Caco-2 (cell line): ENCODE data around the gene ZNF408. TPM values are rescaled to one million over a fixed set of nuclear protein-coding genes. Genes with fewer than 3 reads are reported as not detected.

ENCODE experiments used
- BruUV-seq: library from RNA; stranded (reverse); fragments of 400-500 nt; replicated peaks from 2 replicates; lab custom pipeline; 2021; lab: Mats Ljungman, UMichigan
- CTCF ChIA-PET: fragments of 300-600 bp; sonication (Branson Sonifier 250); formaldehyde crosslinking; loops from one replicate; lab custom pipeline; 2022; ENCODE audit warnings: antibody characterized with exemption; lab: Charles Lee
- POLR2A ChIA-PET: fragments of 300-600 bp; sonication (Branson Sonifier 250); formaldehyde crosslinking; loops from one replicate; lab custom pipeline; 2022; ENCODE audit warnings: antibody characterized with exemption; lab: Charles Lee
- DNase-seq, 2 experiments: peaks; one replicate each; pipeline versions ENCODE4 v3.0.0 to v3.0.0-alpha.2; 2020 to 2022
- H3K27me3 ChIP-seq: replicated peaks from 2 replicates; pipeline ENCODE4 v1.6.0; 2011; ENCODE audit warnings: low read length; ENCODE audit not compliant: control insufficient read depth, insufficient read depth
- H3K36me3 ChIP-seq: 2 replicates; pipeline ENCODE4 v1.5.1; 2011; ENCODE audit warnings: low read length; ENCODE audit not compliant: control insufficient read depth, insufficient read depth
- H3K4me1 ChIP-seq: fragments of 250-450 bp; sonication (Bioruptor Pico); 2 replicates; pipeline ENCODE4 v1.5.1; 2020; ENCODE audit warnings: mild to moderate bottlenecking
- H3K4me3 ChIP-seq: 2 replicates; pipeline ENCODE4 v1.5.1; 2011; ENCODE audit warnings: low read depth, mild to moderate bottlenecking, control low read depth, low read length
- H3K9me3 ChIP-seq: fragments of 250-450 bp; sonication (Bioruptor Pico); 2 replicates; pipeline ENCODE4 v1.5.1; 2020; ENCODE audit warnings: mild to moderate bottlenecking, moderate library complexity
- H3K27ac Mint-ChIP-seq: one replicate; pipeline ENCODE4 v1.8.0; 2022; ENCODE audit warnings: mixed read lengths; ENCODE audit not compliant: unreplicated experiment
- H3K27me3 Mint-ChIP-seq: one replicate; pipeline ENCODE4 v1.8.0; 2022; ENCODE audit warnings: mixed read lengths; ENCODE audit not compliant: insufficient read depth, unreplicated experiment
- H3K36me3 Mint-ChIP-seq: one replicate; pipeline ENCODE4 v1.8.0; 2022; ENCODE audit warnings: mild to moderate bottlenecking, mixed read lengths; ENCODE audit not compliant: insufficient read depth, unreplicated experiment
- H3K4me1 Mint-ChIP-seq: one replicate; pipeline ENCODE4 v1.8.0; 2022; ENCODE audit warnings: low read depth, mixed read lengths; ENCODE audit not compliant: unreplicated experiment
- H3K4me3 Mint-ChIP-seq: one replicate; pipeline ENCODE4 v1.8.0; 2022; ENCODE audit warnings: mild to moderate bottlenecking, moderate library complexity, mixed read lengths; ENCODE audit not compliant: unreplicated experiment
- H3K9me3 Mint-ChIP-seq: one replicate; pipeline ENCODE4 v1.8.0; 2022; ENCODE audit warnings: mixed read lengths; ENCODE audit not compliant: unreplicated experiment
- CTCF ChIP-seq, 2 experiments: fragments of 200-600 bp in 1 of 2; IDR thresholded peaks; 1 replicate in 1 of 2; 2 replicates in 1 of 2; pipeline versions ENCODE4 v1.5.1 to v1.8.0; 2011 to 2022; ENCODE audit warnings: antibody characterized with exemption in 1 of 2, control low read depth in 1 of 2, inconsistent platforms in 1 of 2, low read depth in 1 of 2, low read length in 1 of 2, mild to moderate bottlenecking in 1 of 2, moderate library complexity in 1 of 2; ENCODE audit not compliant: insufficient read depth in 1 of 2, severe bottlenecking in 1 of 2, unreplicated experiment in 1 of 2
- intact Hi-C: fragments of 100-400 bp; cut with micrococcal nuclease; formaldehyde crosslinking; loops from one replicate; pipeline ENCODE4 v1.10.0; 2022; ENCODE audit not compliant: unreplicated experiment
- total RNA-seq: library from RNA; stranded (reverse); gene quantifications from 2 replicates; pipeline ENCODE4 v1.2.3, GENCODE V29; 2022

ZNF408 gene
- total RNA-seq, 1 experiment from 2014 or later: 23.3 TPM

- CTCF ChIA-PET: no interaction called here
- Mint-ChIP-seq H3K4me3 (no peak overlapping the region), H3K9me3 (no peaks in the 10 kb centered on the region), H3K36me3 (peaks cover 75% of the 10 kb centered on the region), H3K4me1 (no peaks in the 10 kb centered on the region), H3K27me3 (no peaks in the 10 kb centered on the region), H3K27ac (no peak overlapping the region)
- POLR2A ChIA-PET: no interaction called here
- BruUV-seq: no TSS peak
- Histone ChIP-seq H3K4me1 (no peaks in the 10 kb centered on the region), H3K27me3 (no peaks in the 10 kb centered on the region), H3K9me3 (no peaks in the 10 kb centered on the region), H3K36me3 (peaks cover 4% of the 10 kb centered on the region), H3K4me3 (no peak overlapping the region)
- DNase-seq: no peak
- intact Hi-C loops: no loop called here
- TF ChIP-seq CTCF (IDR thresholded peaks at IDR 0.05; ENCODE audit: insufficient read depth in 1 of 2, low read depth in 1 of 2, low read length in 1 of 2, severe bottlenecking in 1 of 2, unreplicated experiment in 1 of 2): no peak
Measured at GRCh38 chr11:46665356-46665755, 35.5 kb upstream of the ZNF408 start.

- no peaks in the 10 kb centered on the region for H3K4me1 Mint-ChIP-seq
- ChIA-PET POLR2A (no interaction called here), CTCF (no interaction called here)
- Histone ChIP-seq H3K9me3 (no peaks in the 10 kb centered on the region), H3K36me3 (peaks cover 4% of the 10 kb centered on the region), H3K27me3 (no peaks in the 10 kb centered on the region), H3K4me1 (no peaks in the 10 kb centered on the region), H3K4me3 (no peak overlapping the region)
- DNase-seq: no peak
- H3K9me3 Mint-ChIP-seq: no peaks in the 10 kb centered on the region
- TF ChIP-seq CTCF (IDR thresholded peaks at IDR 0.05; ENCODE audit: insufficient read depth in 1 of 2, low read depth in 1 of 2, low read length in 1 of 2, severe bottlenecking in 1 of 2, unreplicated experiment in 1 of 2): no peak
- intact Hi-C loops: no loop called here
- no TSS peak for BruUV-seq
- no peak overlapping the region for H3K27ac Mint-ChIP-seq
- H3K36me3 Mint-ChIP-seq: peaks cover 64% of the 10 kb centered on the region
- H3K4me3 Mint-ChIP-seq: no peak overlapping the region
- H3K27me3 Mint-ChIP-seq: no peaks in the 10 kb centered on the region
Measured at GRCh38 chr11:46666516-46666915, 34.3 kb upstream of the ZNF408 start.

GRCh38 chr11:46667043-46667481 lies 33.8 kb upstream of the ZNF408 start:
- Mint-ChIP-seq H3K4me1 (no peaks in the 10 kb centered on the region), H3K27ac (no peak overlapping the region), H3K9me3 (no peaks in the 10 kb centered on the region), H3K27me3 (no peaks in the 10 kb centered on the region), H3K4me3 (no peak overlapping the region), H3K36me3 (peaks cover 62% of the 10 kb centered on the region)
- intact Hi-C loops: no loop called here
- DNase-seq: no peak
- Histone ChIP-seq H3K4me3 (no peak overlapping the region), H3K4me1 (no peaks in the 10 kb centered on the region), H3K36me3 (peaks cover 4% of the 10 kb centered on the region), H3K27me3 (no peaks in the 10 kb centered on the region), H3K9me3 (no peaks in the 10 kb centered on the region)
- TF ChIP-seq CTCF (IDR thresholded peaks at IDR 0.05; ENCODE audit: insufficient read depth in 1 of 2, low read depth in 1 of 2, low read length in 1 of 2, severe bottlenecking in 1 of 2, unreplicated experiment in 1 of 2): no peak
- CTCF ChIA-PET: no interaction called here
- BruUV-seq: no TSS peak
- POLR2A ChIA-PET: no interaction called here
